Urinary bladder (tissue), 4 donors: ENCODE data around the gene SENP8. TPM values are rescaled to one million over a fixed set of nuclear protein-coding genes. Genes with fewer than 3 reads are reported as not detected.
"Not testable (repeated sequence)": the region's sequence is repeated elsewhere in the genome, so short reads cannot be mapped to it uniquely, and the experiment has no call there.

Experiments
- DNase-seq: peaks from one replicate; pipeline ENCODE4 v3.0.0-alpha.2; 2015; ENCODE audit errors: extremely low spot score
- H3K27ac ChIP-seq: one replicate; pipeline ENCODE4 v1.5.1; 2013; ENCODE audit warnings: low read depth, mild to moderate bottlenecking, moderate library complexity
- H3K36me3 ChIP-seq: one replicate; pipeline ENCODE4 v1.6.1; 2013; ENCODE audit warnings: mild to moderate bottlenecking, moderate library complexity; ENCODE audit not compliant: insufficient read depth
- H3K4me1 ChIP-seq: one replicate; pipeline ENCODE4 v1.6.1; 2013; ENCODE audit warnings: mild to moderate bottlenecking, moderate library complexity; ENCODE audit not compliant: insufficient read depth
- H3K4me3 ChIP-seq: one replicate; pipeline ENCODE4 v1.5.1; 2013; ENCODE audit warnings: low read depth, low read length
- WGBS: extraction: QIAGEN DNeasy Blood & Tissue Kit; methylation state at CpG from one replicate; pipeline ENCODE4 v1.1.7; 2013; 5-methylcytosine and 5-hydroxymethylcytosine counted together
- polyA plus RNA-seq: library from polyadenylated mRNA; stranded (reverse); fragments of 200-250 nt; gene quantifications from one replicate; pipeline ENCODE4 v1.2.3, GENCODE V29; 2013
- total RNA-seq: library from RNA; depleted of rRNA; stranded (reverse); fragments of >200 nt; gene quantifications from one replicate; pipeline ENCODE4 v1.2.3, GENCODE V29; 2014
- donor health status: healthy with polysubstance abuse.
- donor health status: healthy.

Gene SENP8
- total and polyA plus RNA-seq, 2 donors = 1.8 to 2.6 TPM

- no peaks in the 10 kb centered on the region for H3K4me1 ChIP-seq
- H3K27ac ChIP-seq = no peak overlapping the region
- 77% methylated on average over 1 of the region's 1 CpG for WGBS
- DNase-seq = no peak
- no peak overlapping the region for H3K4me3 ChIP-seq
- no peaks in the 10 kb centered on the region for H3K36me3 ChIP-seq
Observed at GRCh38 chr15:72096796-72097195, 21.4 kb upstream of the SENP8 start.

- H3K27ac ChIP-seq = no peak overlapping the region
- no peak overlapping the region for H3K4me3 ChIP-seq
- H3K36me3 ChIP-seq = no peaks in the 10 kb centered on the region
- no peak for DNase-seq
- no peaks in the 10 kb centered on the region for H3K4me1 ChIP-seq
Observed at GRCh38 chr15:72098040-72098439, 20.2 kb upstream of the SENP8 start.

- WGBS = 95% methylated on average over 4 of the region's 4 CpGs
- Histone ChIP-seq H3K27ac (no peak overlapping the region), H3K36me3 (no peaks in the 10 kb centered on the region), H3K4me3 (no peak overlapping the region), H3K4me1 (no peaks in the 10 kb centered on the region)
- DNase-seq = no peak
Observed at GRCh38 chr15:72099155-72099554, 19.0 kb upstream of the SENP8 start.

- DNase-seq, H3K4me1 ChIP-seq, H3K27ac ChIP-seq, H3K36me3 ChIP-seq, H3K4me3 ChIP-seq: not testable (repeated sequence)
- WGBS = 94% methylated on average over 28 of the region's 33 CpGs
Observed at GRCh38 chr15:72100551-72100950, 17.7 kb upstream of the SENP8 start.

- H3K4me1 ChIP-seq = no peaks in the 10 kb centered on the region
- DNase-seq = no peak
- no peak overlapping the region for H3K27ac ChIP-seq
- no peak overlapping the region for H3K4me3 ChIP-seq
- H3K36me3 ChIP-seq = no peaks in the 10 kb centered on the region
- 95% methylated on average over 3 of the region's 3 CpGs for WGBS
Observed at GRCh38 chr15:72105111-72105510, 13.1 kb upstream of the SENP8 start.

- Histone ChIP-seq H3K4me3 (no peak overlapping the region), H3K27ac (no peak overlapping the region), H3K36me3 (no peaks in the 10 kb centered on the region), H3K4me1 (no peaks in the 10 kb centered on the region)
- no peak for DNase-seq
- WGBS = 98% methylated on average over 2 of the region's 2 CpGs
Observed at GRCh38 chr15:72106068-72106467, 12.1 kb upstream of the SENP8 start.

GRCh38 chr15:72110355-72110754 lies 7.8 kb upstream of the SENP8 start:
- DNase-seq = no peak
- no peak overlapping the region for H3K4me3 ChIP-seq
- no peaks in the 10 kb centered on the region for H3K4me1 ChIP-seq
- no peaks in the 10 kb centered on the region for H3K36me3 ChIP-seq
- WGBS = 95% methylated on average over 3 of the region's 3 CpGs
- H3K27ac ChIP-seq = no peak overlapping the region

- Histone ChIP-seq H3K36me3 (no peaks in the 10 kb centered on the region), H3K4me1 (no peaks in the 10 kb centered on the region), H3K4me3 (no peak overlapping the region), H3K27ac (no peak overlapping the region)
- 33% methylated on average over 2 of the region's 2 CpGs for WGBS
- DNase-seq = no peak
Observed at GRCh38 chr15:72112116-72112515, 6.1 kb upstream of the SENP8 start.

- Histone ChIP-seq H3K36me3 (no peaks in the 10 kb centered on the region), H3K4me3 (no peak overlapping the region), H3K4me1 (no peaks in the 10 kb centered on the region), H3K27ac (no peak overlapping the region)
- DNase-seq = no peak
Observed at GRCh38 chr15:72112805-72113204, 5.4 kb upstream of the SENP8 start.

GRCh38 chr15:72113347-72114031 lies 4.7 kb upstream of the SENP8 start:
- H3K4me1 ChIP-seq = no peaks in the 10 kb centered on the region
- DNase-seq = no peak
- no peaks in the 10 kb centered on the region for H3K36me3 ChIP-seq
- no peak overlapping the region for H3K4me3 ChIP-seq
- no peak overlapping the region for H3K27ac ChIP-seq
- 70% methylated on average over 4 of the region's 4 CpGs for WGBS

- H3K36me3 ChIP-seq = no peaks in the 10 kb centered on the region
- peak overlapping the region; percentile 83 for H3K4me3 ChIP-seq
- H3K4me1 ChIP-seq = no peaks in the 10 kb centered on the region
- H3K27ac ChIP-seq = peak overlapping the region; percentile 96
- under 1% methylated on average over 24 of the region's 24 CpGs for WGBS
- DNase-seq = no peak
Observed at GRCh38 chr15:72116731-72117485, 1.3 kb upstream of the SENP8 start.

- WGBS = under 1% methylated on average over 59 of the region's 59 CpGs
- Histone ChIP-seq H3K27ac (peak overlapping the region; percentile 96), H3K4me3 (peak overlapping the region; percentile 83), H3K36me3 (no peaks in the 10 kb centered on the region), H3K4me1 (no peaks in the 10 kb centered on the region)
- DNase-seq = peak; percentile 36
Observed at GRCh38 chr15:72117486-72118016, 652 bp upstream of the SENP8 start.

- whole genome bisulfite sequencing = 7% methylated on average over 1 of the region's 1 CpG
- H3K4me3 ChIP-seq = no peak overlapping the region
- DNase-seq = no peak
- no peaks in the 10 kb centered on the region for H3K36me3 ChIP-seq
- no peak overlapping the region for H3K27ac ChIP-seq
- H3K4me1 ChIP-seq = no peaks in the 10 kb centered on the region
Observed at GRCh38 chr15:72124218-72124617, 6.0 kb downstream of the SENP8 start.

- Histone ChIP-seq H3K27ac (no peak overlapping the region), H3K36me3 (no peaks in the 10 kb centered on the region), H3K4me1 (no peaks in the 10 kb centered on the region), H3K4me3 (no peak overlapping the region)
- no peak for DNase-seq
- WGBS = 57% methylated on average over 2 of the region's 2 CpGs
Observed at GRCh38 chr15:72127724-72128322, 9.6 kb downstream of the SENP8 start.
